Heart left ventricle (tissue), 13 donors: ENCODE data around the gene ASH1L.

Experiments used
- POLR2A ChIP-seq, 2 donors: fragments of 450-650 bp; IDR thresholded peaks; one replicate each; pipeline ENCODE4 v1.6.1; 2017; ENCODE audit warnings: antibody characterized with exemption in 2 of 2, mild to moderate bottlenecking in 2 of 2, moderate library complexity in 2 of 2
- TF ChIP-seq, protein P1 (sequence below), 12 donors: fragments of 200-600 bp; sonication (generic) in 4 of 12; IDR thresholded peaks; one replicate each; pipeline versions ENCODE4 v1.5.0 to v1.8.0; 2018 to 2022; ENCODE audit warnings: antibody characterized with exemption in 12 of 12, mild to moderate bottlenecking in 5 of 12
- donor health status: ischemic (EF 13 %, LVEDD 7.1; RV severe dilation, severe dysfunction).
- donor health status: DM: no; HTN: yes; CAD: no.
- donor health status: DM: no; HTN: no; CAD: no.
- donor health status: ischemic (EF 25% LVEDD 6.9; RV normal size, moderate dysfunction).
- donor health status: ischemic (EF 25% LVEDD 5.7; RV mildly dilated, moderate dysfunction).
- donor health status: ischemic (EF 35%, LVEDD 5.7; RV mildly dilated, moderate dysfunction).
- donor health status: nonischemic (EF 11% LVEDD 7.7; RV severe dilation, severe dysfunction).
- donor health status: DM: yes; HTN: yes; CAD: no.
- donor health status: PGD.
- donor health status: ischemic (EF 29% LVEDD 5.4; RV normal size, mild dysfunction).
- donor health status: nonischemic (EF 23%, LVEDD 6.1; RV moderate dilation, normal function).

GRCh38 chr1:155287987-155288543 is 274.5 kb downstream of the ASH1L start:
- TF ChIP-seq, protein P1, sequence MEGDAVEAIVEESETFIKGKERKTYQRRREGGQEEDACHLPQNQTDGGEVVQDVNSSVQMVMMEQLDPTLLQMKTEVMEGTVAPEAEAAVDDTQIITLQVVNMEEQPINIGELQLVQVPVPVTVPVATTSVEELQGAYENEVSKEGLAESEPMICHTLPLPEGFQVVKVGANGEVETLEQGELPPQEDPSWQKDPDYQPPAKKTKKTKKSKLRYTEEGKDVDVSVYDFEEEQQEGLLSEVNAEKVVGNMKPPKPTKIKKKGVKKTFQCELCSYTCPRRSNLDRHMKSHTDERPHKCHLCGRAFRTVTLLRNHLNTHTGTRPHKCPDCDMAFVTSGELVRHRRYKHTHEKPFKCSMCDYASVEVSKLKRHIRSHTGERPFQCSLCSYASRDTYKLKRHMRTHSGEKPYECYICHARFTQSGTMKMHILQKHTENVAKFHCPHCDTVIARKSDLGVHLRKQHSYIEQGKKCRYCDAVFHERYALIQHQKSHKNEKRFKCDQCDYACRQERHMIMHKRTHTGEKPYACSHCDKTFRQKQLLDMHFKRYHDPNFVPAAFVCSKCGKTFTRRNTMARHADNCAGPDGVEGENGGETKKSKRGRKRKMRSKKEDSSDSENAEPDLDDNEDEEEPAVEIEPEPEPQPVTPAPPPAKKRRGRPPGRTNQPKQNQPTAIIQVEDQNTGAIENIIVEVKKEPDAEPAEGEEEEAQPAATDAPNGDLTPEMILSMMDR (IDR thresholded peaks at IDR 0.05) = no peak
- TF ChIP-seq POLR2A (IDR thresholded peaks at IDR 0.05) = no peak
